LNCAP (cell line): Measurements from ENCODE around the gene RPP40.

Source experiments
- TF ChIP-seq, protein P1 (sequence below): fragments of 450-650 bp; IDR thresholded peaks from 2 replicates; pipeline ENCODE4 v1.5.1; 2017; ENCODE audit warnings: mild to moderate bottlenecking

Gene RPP40

GRCh38 chr6:4986999-4987398 is 16.8 kb downstream of the RPP40 start:
- TF ChIP-seq, protein P1, sequence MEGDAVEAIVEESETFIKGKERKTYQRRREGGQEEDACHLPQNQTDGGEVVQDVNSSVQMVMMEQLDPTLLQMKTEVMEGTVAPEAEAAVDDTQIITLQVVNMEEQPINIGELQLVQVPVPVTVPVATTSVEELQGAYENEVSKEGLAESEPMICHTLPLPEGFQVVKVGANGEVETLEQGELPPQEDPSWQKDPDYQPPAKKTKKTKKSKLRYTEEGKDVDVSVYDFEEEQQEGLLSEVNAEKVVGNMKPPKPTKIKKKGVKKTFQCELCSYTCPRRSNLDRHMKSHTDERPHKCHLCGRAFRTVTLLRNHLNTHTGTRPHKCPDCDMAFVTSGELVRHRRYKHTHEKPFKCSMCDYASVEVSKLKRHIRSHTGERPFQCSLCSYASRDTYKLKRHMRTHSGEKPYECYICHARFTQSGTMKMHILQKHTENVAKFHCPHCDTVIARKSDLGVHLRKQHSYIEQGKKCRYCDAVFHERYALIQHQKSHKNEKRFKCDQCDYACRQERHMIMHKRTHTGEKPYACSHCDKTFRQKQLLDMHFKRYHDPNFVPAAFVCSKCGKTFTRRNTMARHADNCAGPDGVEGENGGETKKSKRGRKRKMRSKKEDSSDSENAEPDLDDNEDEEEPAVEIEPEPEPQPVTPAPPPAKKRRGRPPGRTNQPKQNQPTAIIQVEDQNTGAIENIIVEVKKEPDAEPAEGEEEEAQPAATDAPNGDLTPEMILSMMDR = no peak

DNA sequence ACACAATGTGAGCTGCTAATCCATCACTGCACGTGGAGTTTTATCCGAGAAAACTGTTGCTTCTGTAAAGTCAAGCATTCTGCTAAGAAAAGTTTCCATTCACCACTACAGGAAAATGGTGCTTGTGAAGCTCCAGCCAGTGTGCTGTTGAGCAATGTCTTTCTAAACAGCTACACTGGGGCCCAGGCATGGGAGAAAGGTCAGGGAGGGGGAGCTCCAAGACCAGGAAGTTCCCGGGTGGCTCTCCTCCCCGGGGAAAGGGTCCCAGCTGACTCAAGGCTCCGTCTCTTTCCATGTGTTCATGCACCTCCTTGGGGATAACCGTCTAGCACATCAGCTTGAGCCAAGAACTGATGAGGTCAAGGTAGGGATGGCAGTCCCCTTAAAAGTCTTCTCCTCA is 20.5 kb downstream of the RPP40 start:
- TF ChIP-seq, protein P1 = no peak

- TF ChIP-seq, protein P1 = no peak
Observed at GRCh38 chr6:4981761-4982160, 22.1 kb downstream of the RPP40 start.

DNA sequence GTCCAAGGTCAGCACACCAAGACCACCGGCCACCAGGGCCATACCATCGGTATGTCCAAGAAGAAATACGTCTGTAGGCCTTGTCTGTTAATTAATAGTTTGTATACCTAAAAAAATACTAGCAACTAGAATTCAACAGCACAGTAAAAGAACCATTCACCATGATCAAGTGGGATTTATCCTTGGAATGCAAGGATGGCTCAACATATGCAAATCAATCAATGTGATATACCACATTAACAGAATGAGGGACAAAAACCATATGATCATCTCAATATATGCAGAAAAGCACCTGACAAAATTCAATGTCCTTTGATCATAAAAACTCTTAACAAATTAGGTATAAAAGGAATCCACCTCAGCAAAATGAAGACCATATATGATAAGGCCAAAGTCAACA is 24.4 kb downstream of the RPP40 start:
- TF ChIP-seq, protein P1 = no peak

DNA sequence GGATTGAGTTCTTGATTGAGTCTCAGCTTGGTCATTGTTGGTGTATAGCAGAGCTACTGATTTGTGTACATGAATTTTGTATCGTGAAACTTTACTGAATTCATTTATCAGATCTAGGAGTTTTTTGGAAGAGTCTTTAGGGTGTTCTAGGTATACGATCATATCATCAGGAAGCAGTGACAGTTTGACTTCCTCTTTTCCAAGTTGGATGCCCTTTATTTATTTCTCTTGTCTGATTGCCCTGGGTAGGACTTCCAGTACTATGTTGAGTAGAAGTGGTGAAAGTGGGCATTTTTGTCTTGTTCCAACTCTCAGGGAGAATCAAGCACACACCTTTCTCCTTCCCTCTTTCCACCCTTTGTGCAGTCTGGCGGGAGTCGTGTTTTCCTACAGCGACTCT is 26.4 kb downstream of the RPP40 start:
- TF ChIP-seq, protein P1 = no peak

DNA sequence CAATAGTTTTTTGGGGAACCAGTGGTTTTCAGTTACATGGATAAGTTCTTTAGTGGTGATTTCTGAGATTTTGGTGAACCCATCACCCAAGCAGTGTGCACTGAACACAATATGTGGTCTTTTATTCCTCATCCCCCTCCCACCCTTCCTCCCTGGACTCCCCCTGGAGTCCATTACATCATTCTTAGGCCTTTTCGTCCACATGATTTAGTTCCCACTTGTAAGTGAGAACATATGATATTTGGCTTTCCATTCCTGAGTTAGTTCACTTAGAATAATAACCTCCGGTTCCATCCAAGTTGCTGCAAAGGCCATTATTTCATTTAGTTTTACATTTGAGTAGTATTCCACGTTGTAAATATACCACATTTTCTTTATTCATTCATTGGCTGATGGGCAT is 28.3 kb downstream of the RPP40 start:
- TF ChIP-seq, protein P1 = no peak

DNA sequence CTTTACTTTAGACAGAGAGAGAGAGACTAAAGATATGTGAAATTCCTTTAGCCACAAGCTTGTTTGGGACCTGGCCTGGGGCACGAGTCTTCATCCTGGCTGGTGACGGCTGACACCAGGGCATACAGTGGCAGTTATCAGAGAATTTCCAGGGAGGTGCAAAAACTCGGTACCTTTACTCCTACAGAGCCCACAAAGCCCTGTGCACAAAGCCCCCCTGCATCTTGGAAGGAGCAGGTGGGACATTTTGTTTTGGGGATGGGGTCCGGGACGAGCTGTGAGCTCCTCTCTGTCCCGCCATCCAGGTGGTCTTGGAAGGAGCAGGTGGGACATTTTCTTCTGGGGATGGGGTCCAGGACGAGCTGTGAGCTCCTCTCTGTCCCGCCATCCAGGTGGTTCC is 28.9 kb downstream of the RPP40 start:
- TF ChIP-seq, protein P1 = no peak

DNA sequence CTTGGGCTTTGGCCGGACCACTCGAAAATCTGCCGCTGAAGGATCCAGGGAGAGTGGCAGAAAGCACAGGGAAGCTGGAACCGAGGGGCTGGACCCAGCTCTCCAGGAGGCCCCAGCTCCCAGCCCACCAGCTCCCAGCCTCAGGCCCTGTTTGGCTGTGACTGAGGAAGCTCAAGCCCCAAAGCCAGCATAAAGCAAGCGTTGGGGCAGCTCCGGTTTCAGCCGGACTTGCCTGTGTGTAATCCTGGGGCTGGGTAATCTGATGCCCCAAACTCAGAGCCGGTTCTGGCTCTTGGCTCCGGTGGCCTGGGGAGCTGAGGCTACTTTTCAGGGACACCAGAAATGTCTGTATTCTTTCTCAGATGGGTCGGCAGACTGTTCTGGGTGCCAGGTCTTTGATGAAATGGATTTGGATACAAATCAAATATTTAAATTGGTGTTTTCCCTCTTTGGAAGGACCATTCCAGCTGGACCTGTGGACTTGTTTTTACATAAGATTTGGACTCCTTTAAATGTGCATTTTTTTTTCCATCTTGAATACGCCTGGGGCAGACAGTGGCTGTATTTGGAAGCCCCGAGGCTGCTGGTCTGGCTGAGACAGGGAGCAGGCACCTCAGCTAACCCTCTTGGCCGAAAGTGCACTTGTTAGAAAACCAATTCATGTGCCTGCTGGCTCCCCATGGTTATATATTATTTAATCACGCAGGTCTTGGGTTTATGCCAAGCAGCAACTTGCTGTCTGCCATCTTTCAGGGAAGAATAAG is 29.7 kb downstream of the RPP40 start:
- TF ChIP-seq, protein P1 = no peak
